Nucleus accumbens (tissue), 56 donors: ENCODE data around the gene ARPC5.
A peak's percentile ranks its signal among the peaks of the same experiment; 100 is the strongest.
"Not testable (repeated sequence)": the region's sequence is repeated elsewhere in the genome, so short reads cannot be mapped to it uniquely, and the experiment has no call there.

Source experiments
- DNase-seq, 56 donors: peaks; one replicate each; lab custom pipeline; 2025; lab: John Stamatoyannopoulos, UW

The ARPC5 gene

DNA sequence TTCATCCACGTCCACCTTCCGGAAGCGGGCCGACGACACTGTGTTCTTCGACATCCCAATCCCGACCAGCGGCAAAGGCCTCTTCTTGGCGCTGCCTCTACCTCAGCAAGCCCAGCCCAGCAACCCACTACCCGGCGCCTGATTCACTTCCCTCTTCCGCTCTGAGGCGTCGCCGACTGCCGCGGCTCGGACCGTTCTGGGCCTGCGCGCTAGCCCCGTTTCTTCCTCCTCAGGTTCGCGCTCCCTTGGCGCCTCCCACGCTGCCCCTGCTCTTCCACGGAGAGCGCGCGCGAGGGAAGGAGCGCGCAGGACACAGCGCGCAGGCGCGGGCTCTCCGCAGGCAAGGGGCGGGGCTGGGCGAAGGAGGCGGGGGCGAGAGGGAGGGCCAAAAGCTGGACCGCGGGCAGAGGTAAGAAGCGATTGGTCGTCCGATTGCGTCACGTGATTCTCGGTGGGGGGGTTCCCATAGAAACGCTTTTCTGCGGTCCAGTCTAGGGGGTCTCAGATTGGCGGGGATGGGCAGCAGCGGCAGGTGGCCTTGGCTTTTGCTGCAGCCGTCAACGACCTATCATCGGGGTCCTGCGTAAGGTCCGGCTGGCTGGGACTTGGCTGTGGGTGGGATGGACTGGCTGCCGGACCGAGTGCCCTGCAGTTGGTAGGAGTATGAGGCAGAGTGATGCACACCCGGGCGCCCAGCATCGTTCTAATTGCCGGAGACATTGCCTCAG, at the start of gene ARPC5:
Gene ARPC5, minus strand, starts transcription at position 178 of the 728 bp plus-strand sequence. Its CDS starts 124 bp downstream, at position 54.
- peak; percentile 83 to 100 (median 96) for DNase-seq

DNA sequence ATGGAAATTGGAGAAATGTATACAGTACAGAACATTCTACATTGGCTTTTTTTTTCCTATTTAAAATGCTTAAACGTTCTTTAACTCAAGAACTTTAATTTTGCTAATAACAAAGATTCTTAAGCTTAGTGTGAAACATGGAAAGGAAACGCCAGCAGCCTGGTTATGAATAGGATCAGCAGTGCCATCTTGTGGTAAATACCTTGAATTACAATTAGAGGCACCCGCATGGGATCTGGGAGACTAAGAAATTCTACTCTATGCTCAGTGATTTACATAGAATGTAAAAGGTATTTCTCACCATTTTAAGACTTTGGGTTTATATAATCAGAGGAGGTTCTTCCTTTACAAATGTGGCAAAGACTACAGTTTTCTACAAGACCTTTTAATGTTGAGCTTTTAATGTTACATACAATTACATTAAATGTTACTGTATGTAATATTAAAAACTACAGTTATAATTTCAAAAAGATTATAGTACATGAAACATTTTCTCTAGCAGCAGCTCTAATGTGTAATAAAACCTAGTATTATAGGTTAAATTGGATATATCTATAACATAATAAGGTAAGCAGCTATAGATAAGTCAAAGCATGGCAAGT, 49.6 kb upstream of the ARPC5 start:
- DNase-seq, result no peak

DNA sequence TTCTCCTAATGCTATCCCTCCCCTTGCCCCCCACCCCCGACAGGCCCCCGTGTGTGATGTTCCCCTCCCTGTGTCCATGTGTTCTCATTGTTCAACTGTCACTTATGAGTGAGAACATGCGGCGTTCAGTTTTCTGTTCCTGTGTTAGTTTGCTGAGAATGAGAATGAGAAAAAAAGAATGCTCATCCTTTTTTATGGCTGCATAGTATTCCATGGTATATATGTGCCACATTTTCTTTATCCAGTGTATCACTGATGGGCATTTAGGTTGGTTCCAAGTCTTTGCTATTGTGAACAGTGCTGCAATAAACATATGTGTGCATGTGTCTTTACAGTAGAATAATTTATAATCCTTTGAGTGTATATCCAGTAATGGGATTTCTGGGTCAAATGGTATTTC, 43.8 kb upstream of the ARPC5 start:
- not testable (repeated sequence) for DNase-seq

DNA sequence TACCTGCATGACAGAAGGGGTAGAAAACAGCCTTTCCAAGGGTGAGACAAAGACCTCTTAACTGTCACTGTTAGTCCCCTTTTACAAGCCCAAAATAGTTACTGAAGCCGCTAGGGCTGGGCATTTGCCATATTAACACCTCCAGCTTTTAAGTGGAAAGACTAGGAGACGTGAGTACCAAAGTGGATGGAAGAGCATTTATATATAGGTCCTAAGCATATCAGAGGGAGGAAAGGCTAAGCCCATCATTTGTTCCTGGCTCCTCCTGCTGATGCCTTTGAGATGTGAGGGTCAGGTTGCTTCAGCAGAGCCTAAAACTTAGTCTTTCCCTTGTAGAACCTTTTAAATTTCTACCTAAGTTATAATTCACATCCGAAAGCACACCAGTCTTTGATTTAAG, 43.2 kb upstream of the ARPC5 start:
- no peak for DNase-seq

DNA sequence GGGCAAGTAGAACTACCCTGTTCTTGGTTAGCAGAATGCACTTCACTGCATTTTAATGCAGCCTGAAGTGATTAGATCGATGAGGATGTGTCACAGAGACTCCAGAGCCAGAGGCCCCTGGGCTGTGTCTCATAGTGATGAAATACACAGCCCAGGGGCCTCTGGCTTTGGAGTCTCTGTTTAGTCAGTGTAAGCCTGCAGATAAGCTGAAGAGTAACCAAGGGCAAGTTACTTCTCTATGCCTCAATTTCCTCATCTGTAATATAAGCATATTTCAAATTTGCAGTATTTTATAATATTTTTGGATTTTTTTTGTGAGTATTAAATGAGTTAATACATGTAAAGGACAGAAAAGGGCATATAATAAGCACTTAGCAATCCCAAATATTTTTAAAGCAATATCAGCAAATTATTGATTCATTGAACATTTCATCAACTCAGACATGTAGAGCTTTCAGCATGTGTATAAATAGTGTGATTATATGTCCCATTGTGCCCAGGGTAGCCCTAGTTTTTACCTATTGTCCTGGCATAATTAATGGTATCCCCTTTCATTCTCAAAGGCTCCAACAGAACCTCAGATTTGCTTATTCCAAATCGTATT, 41.1 kb upstream of the ARPC5 start:
- no peak for DNase-seq

DNA sequence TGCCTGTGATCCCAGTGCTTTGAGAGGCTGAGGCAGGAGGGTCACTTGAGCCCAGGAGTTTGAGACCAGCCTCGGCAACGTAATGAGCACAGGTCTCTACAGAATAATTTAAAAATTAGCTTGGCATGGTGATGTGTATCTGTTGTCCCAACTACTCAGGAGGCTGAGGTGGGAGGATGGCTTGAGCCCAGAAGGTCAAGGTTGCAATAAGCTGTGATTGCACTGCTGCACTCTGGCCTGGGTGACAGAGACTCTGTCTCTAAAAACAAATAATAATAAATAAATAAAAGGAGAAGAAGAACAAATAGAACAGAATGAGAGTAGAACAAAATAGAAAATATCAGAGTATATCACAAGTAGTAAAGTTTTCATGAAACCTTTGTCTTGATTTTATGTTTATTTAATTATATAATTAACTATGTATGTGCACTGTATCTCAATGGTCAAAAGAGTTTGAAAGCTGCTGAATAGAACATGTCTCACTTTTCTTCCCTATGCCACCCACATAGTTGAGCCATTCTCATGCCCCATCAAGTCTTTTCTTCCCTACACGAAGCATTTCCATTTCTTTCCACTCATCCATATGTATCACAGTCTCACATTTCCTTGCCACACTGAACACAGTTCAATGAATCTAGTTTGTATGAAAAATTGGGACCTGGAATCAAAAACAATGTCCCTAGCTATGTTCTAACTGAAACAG, 40.5 kb upstream of the ARPC5 start:
- no peak for DNase-seq

DNA sequence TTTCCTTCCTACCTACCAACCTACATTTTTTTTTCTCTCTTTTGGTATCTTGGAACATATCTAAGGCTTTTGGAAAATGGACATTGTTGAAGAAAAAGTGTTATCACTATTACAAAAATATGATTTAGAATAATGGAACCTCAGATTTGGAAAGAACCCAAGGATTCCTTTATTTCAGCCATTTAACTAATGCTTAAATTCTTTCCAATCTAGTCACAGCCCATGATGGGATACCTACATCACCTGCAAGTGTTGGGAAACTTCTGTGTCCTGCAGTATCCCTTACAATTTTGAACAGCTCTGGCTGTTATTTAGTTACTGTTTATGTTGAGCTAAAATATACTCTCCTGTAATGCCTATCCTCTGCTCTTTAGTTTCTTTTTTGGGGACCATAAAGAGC, 39.8 kb upstream of the ARPC5 start:
- no peak for DNase-seq

DNA sequence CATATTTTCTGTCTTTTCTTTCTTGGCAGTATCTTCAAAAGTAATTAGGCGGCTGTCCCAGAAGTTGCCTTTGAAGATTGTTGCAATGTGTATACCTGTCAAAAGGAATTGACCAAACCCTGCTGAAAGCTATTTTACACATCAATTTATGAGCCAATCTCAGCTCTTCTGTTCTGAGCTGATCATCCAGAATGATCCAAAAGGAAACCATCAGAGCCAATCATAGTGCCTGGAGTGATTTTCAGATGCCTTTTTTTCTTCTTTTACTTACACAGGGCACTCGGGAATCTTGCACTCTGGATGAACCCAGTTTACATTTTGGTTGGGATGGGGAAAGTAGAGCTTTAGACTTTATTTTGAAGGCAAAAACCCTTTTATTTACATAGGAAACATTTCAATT, 39.3 kb upstream of the ARPC5 start:
- no peak for DNase-seq

DNA sequence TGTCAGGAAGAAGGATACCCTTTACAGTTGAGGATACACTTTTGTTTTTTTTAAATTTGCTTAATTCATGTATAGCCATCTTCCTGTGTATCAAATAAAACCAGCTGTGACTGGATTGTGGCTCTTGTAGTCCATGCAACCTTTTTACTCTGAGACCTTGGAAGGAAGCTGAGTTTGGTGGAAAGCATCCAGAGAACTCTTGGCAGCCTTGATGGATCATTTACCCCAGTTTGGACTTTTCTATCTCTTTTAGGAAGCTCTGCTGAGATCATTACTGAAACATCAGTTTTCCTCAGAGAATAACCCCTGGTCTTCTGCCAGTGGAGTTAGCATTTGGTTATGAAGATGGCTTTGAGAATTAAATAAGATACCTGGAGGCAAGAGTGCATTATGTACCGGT, 38.8 kb upstream of the ARPC5 start:
- no peak for DNase-seq

DNA sequence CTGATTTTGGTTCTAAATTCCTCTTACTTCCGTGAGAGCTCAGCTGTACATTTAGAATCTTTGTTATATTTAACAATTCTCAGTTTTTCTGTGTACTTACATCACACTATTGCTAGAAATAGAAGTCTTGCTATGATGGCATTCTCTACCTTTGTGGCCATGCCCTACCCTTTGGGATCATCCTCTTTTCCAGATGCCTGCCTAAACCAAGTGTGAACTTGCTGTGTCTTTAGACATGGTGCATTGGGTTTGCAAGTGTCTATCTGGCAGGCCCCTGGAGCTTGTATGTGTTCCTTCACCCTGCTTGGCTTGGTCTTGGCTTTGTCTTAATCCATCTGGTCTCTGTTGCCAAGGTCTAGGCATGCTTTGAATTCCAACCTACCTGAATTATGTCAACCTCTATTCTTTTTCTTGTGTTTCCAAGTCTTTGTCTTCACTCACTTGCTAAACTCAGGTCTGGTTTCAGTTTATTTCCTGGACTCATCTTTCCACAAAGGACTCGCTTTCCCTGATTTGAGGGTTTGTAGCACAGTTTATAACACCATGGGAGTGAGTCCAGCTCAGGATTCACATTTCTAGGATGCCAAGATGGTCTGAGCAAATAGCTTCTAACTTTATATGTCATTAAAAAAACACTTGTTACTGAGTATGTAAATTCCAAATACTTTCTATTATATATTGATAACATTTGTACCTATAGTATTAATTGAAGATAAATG, 38.2 kb upstream of the ARPC5 start:
- DNase-seq, result no peak

DNA sequence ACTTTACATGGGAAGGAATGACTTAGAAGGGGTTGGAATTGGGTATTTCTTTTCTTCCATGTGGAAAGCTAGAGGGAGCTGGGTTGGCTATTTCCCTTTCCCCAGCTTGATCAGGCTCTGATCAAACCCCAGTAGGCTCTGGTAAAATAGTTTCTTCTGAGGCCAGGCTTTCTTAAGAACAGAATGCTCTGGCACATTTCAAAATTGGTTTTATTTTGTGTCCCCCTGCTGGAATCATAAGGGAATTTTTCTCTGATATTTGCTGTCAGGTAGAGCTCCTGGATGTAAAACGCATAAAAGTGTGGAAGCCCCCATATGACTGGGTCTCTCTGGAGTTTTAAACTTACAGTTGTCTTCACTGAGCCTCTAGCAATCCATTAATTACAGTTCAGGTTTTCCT, 34.6 kb upstream of the ARPC5 start:
- no peak for DNase-seq

DNA sequence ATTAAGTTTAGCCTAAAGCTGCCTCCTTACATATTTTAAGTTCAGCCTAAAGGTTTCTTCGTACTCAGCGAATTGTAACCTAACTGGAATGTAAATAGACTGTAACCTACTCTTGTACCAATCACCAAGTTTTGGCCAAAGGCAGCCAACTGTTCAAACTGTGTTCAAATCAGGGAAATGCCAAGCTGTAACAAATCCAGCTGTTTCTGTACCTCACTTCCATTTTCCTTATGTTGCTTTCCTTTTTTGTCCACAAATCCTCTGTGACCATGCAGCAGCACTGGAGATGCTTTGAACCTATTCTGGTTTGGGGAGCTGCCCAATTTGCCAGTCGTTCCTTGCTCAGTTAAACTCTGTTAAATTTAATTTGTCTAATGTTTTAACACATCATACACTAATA, 20.8 kb upstream of the ARPC5 start:
- no peak for DNase-seq

DNA sequence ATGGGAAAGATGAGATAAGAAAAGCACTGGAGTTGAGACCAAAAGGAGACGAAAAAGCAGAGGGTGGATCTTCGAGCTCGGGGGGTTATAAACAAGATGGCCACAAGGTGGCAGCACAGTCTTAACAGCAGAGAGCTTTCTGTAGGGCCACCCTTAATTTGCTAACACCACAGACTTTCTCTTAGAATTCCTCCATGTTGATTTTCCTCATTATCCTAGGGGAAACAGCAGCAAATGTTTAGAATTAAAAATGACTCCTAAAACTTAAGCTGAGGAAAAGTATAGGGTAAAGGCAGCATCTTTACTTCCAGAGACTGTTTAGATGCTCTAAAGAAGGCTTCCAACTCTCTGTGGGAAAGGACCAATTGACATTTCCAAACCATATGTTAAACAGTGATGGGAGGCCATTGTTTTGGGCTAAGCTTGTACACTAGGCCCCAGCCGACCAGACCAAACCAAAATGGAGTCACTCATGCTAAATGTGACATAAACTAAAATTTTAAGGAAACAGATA, 20.0 kb upstream of the ARPC5 start:
- DNase-seq, result peak in 53 of 56 donors; percentile 5 to 94 (median 60)

DNA sequence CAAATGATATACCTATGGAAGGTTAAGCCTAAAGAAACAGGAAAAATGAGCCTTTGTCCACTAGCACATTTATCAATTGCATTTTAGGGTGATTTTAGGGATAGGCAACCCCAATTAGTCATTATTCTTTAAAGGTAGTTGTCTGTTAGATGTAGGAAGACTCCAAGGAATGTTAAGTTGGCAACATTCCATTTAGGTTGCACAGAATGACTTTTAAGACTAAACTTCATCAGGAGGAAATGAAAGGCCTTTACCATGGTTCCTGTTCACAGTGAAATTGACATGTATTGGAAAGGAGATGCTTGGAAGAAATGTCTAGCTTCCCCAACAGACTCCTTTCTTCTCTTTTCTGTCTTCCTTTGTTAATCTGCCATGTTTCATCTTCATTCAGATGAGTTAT, 19.1 kb upstream of the ARPC5 start:
- no peak for DNase-seq

DNA sequence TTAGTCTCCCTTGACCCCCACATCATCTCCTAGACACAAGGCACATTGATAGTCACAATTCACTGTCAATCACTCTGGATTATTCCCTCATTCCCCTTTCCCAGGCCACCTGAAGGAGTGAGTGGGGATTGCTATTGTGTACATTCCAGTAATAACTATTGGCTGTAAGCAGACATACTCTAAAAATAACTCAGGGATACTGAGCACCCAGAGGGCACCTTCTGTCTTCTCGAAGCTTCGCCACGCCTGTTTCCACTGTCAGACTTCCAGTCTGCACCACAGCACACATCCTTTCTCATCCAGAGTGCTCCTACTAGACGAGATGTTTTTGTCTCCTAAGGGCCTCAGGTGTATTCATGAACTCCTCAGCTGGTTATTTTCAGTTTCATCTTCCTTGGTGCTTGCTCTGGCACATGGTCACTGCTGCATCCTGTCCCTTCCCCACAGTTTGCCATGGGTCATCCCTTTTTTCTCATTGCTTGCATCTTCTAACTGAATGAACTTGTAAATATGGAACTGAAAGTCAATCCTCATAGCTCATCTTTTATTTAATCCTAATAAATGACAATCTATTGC, 18.4 kb upstream of the ARPC5 start:
- DNase-seq, result no peak

DNA sequence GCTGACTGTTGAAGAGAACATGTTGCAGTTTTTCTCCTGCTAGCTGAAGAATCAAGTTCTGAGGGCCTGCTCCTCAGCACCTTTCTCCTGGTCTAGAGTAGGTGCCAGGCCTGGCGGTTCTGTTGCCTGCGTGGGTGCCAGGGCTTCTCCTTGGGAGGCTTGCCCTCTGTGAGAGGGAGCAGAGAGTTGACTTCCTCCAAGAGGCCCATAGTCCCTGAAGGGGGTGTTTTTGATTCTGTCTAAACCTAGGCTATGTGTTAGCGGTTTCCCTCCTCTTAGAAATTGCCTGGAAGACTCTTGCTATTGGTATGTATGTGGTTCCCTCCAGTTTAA, 17.8 kb upstream of the ARPC5 start:
- DNase-seq, result no peak

DNA sequence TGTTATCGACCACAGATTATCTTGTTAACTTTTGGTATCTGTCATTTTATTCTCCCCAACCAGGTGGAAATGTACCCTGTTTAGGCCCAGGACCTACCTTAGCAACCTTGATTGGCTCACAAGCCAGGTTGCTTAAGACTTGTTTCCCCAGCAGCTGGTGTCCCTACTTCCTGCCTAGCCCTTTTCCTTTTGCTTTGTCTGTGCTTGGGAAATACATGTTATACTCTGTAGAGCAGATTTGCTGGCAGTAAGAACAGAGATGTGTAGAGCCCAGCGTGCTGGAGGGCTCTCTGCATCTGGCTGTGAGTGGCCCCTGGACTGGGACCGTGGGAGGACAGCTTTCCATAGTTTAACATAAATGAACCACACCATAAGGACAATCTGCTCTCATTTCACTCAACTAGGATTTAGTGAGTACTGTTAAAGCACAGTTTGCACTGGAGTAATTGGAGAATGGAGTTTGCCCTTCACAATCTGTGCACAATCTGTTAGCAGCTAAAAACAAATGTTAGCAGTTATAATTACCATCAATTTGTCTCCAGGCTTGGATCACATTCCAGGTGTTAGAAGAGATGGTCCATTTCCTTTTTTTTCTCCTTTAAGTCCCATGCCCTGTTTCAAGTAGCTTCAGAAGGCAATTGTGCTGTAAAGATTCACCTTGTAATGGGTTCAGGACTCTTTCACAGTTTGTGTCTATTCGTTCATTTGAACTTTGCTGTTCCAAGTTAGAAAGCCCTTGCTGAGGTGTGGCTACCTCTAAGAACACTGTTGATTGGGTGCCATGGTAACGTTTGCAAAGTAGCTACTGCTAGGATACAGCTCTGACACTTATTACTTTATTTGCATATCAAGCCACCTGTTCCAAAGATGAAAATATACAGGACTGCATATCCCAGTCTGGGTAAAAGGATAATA, 17.2 kb upstream of the ARPC5 start, which contains the start of gene APOBEC4:
Gene APOBEC4, minus strand, starts transcription at position 770 of the 915 bp plus-strand sequence. CDS start 4,535 bp downstream, outside the sequence.
- DNase-seq, result peak in 10 of 56 donors; percentile 4 to 36 (median 19)

DNA sequence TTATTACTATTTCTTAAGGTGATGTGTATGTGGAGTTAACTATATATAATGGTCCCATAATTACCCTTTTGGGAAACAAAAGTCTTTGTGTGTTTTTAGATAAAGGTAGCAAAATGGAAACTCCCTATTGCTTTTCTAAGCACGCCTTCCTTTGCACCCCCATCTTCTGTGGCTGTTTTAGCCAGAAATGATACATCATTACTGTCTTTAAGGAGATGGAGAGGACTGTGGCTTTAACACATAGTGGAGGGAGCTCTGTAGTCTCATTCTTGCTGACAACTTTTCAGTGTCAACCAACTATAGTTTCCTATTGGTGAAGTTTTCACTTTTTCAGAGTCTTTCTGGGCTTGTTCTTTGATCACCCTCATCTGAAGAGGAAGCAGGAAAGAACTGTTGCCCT, 16.5 kb upstream of the ARPC5 start:
- DNase-seq, result no peak

DNA sequence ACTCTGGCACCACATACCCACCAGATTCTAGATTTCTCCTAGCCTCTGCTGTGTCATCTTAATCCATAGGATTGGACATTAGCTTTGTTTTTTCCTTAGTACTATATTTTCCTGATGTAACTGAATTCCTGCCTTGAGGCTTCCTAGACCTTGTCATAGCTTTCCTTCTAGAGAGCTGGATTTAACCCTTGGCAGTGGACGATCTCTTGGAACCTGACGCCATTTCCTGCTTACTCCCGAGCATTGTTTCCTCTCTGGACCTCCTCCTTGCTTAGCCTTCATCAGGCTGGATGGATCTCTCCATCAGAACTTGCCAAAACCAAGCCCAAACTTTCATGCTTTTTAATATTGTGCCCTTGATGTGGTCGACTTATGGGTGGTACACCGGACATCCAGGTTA, 16.0 kb upstream of the ARPC5 start:
- no peak for DNase-seq
